ENCODE results near the gene CRHR2.

Gene CRHR2

DNA sequence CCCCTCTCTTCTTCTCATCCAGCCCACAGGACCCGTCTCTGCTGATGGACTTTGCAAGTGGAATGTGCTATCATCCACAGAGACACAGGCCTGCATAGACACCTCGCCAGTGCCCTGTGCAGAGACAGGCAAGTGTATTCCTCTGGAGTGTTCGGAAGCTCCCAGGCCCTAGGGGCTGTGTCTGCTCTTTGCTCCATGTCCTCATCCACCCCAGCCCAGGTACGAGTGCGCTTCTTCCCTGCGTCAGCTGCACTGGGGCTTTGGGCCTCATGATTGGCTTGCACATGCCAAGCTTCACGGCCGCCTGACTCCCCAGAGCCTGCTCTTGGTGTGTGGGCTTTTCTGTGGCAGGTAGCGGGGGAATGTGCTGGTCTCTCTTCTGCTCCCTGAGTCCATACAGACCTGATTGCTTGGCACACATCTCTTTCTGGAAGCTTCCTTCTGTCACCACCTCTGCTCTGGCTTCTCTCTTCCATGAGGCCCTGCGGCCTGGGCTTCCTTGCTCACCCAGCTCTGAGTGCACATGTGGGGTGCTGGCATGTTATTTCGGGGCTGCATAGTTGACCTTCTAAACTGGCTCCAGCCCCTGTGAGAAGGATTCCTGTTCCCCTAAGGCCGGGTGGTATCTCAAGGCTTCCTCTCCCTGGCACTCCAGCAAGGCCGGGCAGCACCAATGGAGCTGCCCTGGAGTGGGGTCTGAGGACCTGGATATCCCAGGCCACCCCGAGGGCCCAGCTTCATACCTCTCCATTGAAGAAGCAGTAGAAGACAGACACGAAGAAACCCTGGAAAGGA is 27.8 kb downstream of the CRHR2 start:
- Histone ChIP-seq H3K27me3 (ENCODE audit: insufficient read depth, low read length) (peaks cover 2% of the 10 kb centered on the region; the same call in 1 of the 2 replicates), H3K27ac (ENCODE audit: low read depth, low read length) (no peak overlapping the region), H3K36me3 (ENCODE audit: insufficient read depth, low read length) (no peaks in the 10 kb centered on the region), H3K4me1 (ENCODE audit: control insufficient read depth, insufficient read depth, low read length, unreplicated experiment) (no peaks in the 10 kb centered on the region), H2AFZ (ENCODE audit: low read length, unreplicated experiment) (no peak overlapping the region), H3K4me3 (ENCODE audit: low read depth, low read length) (no peak overlapping the region), H3K79me2 (ENCODE audit: control insufficient read depth, insufficient read depth, low read length, unreplicated experiment) (no peaks in the 10 kb centered on the region)

DNA sequence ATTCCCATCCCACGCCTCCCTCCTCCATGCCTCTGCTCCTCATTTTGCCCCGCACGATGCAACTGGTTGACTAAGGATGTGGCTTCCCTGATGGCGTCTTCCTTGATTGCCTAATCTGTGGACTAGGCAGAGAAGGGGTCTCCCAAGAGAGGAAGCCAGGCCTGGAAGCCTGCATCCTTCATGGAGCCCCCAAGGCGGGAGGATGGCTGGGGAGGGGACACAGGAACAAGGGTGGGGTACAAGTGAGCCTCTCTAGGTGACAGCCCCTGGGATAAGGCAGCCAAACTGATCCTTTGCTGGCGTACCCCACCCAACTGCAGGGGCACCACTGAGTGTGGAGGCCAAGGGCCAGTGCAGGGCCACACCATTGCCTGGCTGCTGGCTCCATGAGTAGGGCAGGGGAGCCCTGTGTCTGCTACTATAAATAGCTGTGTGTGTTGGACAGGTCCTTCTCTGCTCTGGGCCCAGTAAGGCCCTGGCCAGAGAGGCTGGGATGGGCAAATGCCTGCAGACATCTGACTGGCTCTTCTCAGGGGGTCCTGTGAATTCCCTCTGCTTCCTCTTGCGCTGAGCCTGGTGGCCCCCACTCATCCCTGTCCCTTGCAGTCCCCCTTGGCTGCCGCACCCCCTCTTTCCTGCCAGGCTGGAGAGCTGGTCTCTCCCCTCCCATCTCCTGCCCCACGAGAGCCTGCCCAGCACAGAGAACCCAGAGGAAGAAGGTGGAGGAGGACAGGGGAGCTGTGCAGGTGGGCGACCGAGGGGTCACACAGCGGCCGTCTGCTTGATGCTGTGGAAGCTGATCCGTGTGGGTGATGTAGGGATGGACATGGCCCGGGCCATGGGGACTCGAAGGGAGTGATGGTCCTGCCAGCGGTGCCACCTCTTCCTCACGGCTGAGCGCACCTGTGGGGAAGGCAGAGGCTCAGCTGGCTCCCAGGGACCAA is 29.3 kb downstream of the CRHR2 start:
- no peaks in the 10 kb centered on the region for H3K79me2 ChIP-seq (ENCODE audit: control insufficient read depth, insufficient read depth, low read length, unreplicated experiment)
- H3K27me3 ChIP-seq (ENCODE audit: insufficient read depth, low read length) = no peaks in the 10 kb centered on the region
- H3K27ac ChIP-seq (ENCODE audit: low read depth, low read length) = no peak overlapping the region
- H2AFZ ChIP-seq (ENCODE audit: low read length, unreplicated experiment) = no peak overlapping the region
- H3K4me3 ChIP-seq (ENCODE audit: low read depth, low read length) = no peak overlapping the region
- no peaks in the 10 kb centered on the region for H3K4me1 ChIP-seq (ENCODE audit: control insufficient read depth, insufficient read depth, low read length, unreplicated experiment)
- H3K36me3 ChIP-seq (ENCODE audit: insufficient read depth, low read length) = no peaks in the 10 kb centered on the region

GRCh38 chr7:30652132-30652531 is 30.1 kb downstream of the CRHR2 start:
- H2AFZ ChIP-seq (ENCODE audit: low read length, unreplicated experiment) = no peak overlapping the region
- no peaks in the 10 kb centered on the region for H3K4me1 ChIP-seq (ENCODE audit: control insufficient read depth, insufficient read depth, low read length, unreplicated experiment)
- no peaks in the 10 kb centered on the region for H3K36me3 ChIP-seq (ENCODE audit: insufficient read depth, low read length)
- no peak overlapping the region for H3K4me3 ChIP-seq (ENCODE audit: low read depth, low read length)
- H3K79me2 ChIP-seq (ENCODE audit: control insufficient read depth, insufficient read depth, low read length, unreplicated experiment) = no peaks in the 10 kb centered on the region
- H3K27ac ChIP-seq (ENCODE audit: low read depth, low read length) = no peak overlapping the region
- no peaks in the 10 kb centered on the region for H3K27me3 ChIP-seq (ENCODE audit: insufficient read depth, low read length)

- H3K4me3 ChIP-seq (ENCODE audit: low read depth, low read length) = no peak overlapping the region
- no peaks in the 10 kb centered on the region for H3K4me1 ChIP-seq (ENCODE audit: control insufficient read depth, insufficient read depth, low read length, unreplicated experiment)
- no peak overlapping the region for H3K27ac ChIP-seq (ENCODE audit: low read depth, low read length)
- H3K27me3 ChIP-seq (ENCODE audit: insufficient read depth, low read length) = no peaks in the 10 kb centered on the region
- no peak overlapping the region for H2AFZ ChIP-seq (ENCODE audit: low read length, unreplicated experiment)
- no peaks in the 10 kb centered on the region for H3K36me3 ChIP-seq (ENCODE audit: insufficient read depth, low read length)
- no peaks in the 10 kb centered on the region for H3K79me2 ChIP-seq (ENCODE audit: control insufficient read depth, insufficient read depth, low read length, unreplicated experiment)
Observed at GRCh38 chr7:30650421-30650808, 31.8 kb downstream of the CRHR2 start.

- no peak overlapping the region for H3K4me3 ChIP-seq (ENCODE audit: low read depth, low read length)
- H3K4me1 ChIP-seq (ENCODE audit: control insufficient read depth, insufficient read depth, low read length, unreplicated experiment) = no peaks in the 10 kb centered on the region
- no peaks in the 10 kb centered on the region for H3K27me3 ChIP-seq (ENCODE audit: insufficient read depth, low read length)
- no peak overlapping the region for H3K27ac ChIP-seq (ENCODE audit: low read depth, low read length)
- no peak overlapping the region for H2AFZ ChIP-seq (ENCODE audit: low read length, unreplicated experiment)
- H3K36me3 ChIP-seq (ENCODE audit: insufficient read depth, low read length) = no peaks in the 10 kb centered on the region
- no peaks in the 10 kb centered on the region for H3K79me2 ChIP-seq (ENCODE audit: control insufficient read depth, insufficient read depth, low read length, unreplicated experiment)
Observed at GRCh38 chr7:30649717-30650420, 32.4 kb downstream of the CRHR2 start.

- no peaks in the 10 kb centered on the region for H3K4me1 ChIP-seq (ENCODE audit: control insufficient read depth, insufficient read depth, low read length, unreplicated experiment)
- no peaks in the 10 kb centered on the region for H3K27me3 ChIP-seq (ENCODE audit: insufficient read depth, low read length)
- no peaks in the 10 kb centered on the region for H3K79me2 ChIP-seq (ENCODE audit: control insufficient read depth, insufficient read depth, low read length, unreplicated experiment)
- H3K36me3 ChIP-seq (ENCODE audit: insufficient read depth, low read length) = no peaks in the 10 kb centered on the region
- H2AFZ ChIP-seq (ENCODE audit: low read length, unreplicated experiment) = no peak overlapping the region
- H3K4me3 ChIP-seq (ENCODE audit: low read depth, low read length) = no peak overlapping the region
- H3K27ac ChIP-seq (ENCODE audit: low read depth, low read length) = no peak overlapping the region
Observed at GRCh38 chr7:30648744-30649540, 33.3 kb downstream of the CRHR2 start.

DNA sequence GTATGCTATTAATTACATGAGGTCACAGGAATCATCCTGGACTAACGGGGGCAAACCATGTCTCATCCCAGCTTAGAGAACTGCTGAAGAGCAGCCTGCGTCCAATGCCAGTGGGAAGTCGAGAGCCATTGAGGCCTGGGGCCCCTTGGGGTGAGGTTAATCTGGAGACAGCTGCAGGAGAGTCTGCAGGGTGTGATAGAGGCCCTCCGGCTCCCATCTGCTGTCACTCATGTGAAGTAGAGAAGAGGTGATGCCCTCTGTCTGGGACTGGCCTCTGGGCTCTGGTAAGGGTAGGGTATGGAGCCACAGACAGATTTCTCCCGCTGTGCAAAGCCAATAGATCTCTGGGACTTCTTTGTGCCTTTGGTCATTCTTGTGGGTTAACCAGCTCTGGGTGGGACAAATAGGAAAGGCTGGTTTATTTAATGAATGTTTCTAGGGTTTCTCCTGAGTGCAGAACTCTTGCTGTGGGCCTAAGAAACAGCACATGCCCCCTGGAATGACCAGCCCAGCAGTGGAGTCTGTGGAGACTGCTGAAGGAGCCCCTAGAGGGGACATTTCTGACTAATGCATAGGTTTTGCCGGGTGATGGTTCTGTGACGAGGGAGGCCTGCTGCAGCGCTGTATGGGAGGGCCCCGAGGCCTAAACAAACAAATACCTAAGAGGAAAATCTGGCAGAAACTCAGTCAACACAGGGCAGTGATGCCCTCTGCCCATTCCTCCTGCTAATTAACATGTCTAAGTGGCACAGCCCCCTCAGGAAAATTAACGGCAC is 34.5 kb downstream of the CRHR2 start:
- H3K4me1 ChIP-seq (ENCODE audit: control insufficient read depth, insufficient read depth, low read length, unreplicated experiment) = no peaks in the 10 kb centered on the region
- no peaks in the 10 kb centered on the region for H3K79me2 ChIP-seq (ENCODE audit: control insufficient read depth, insufficient read depth, low read length, unreplicated experiment)
- H3K27me3 ChIP-seq (ENCODE audit: insufficient read depth, low read length) = no peaks in the 10 kb centered on the region
- no peak overlapping the region for H3K27ac ChIP-seq (ENCODE audit: low read depth, low read length)
- H3K4me3 ChIP-seq (ENCODE audit: low read depth, low read length) = no peak overlapping the region
- no peak overlapping the region for H2AFZ ChIP-seq (ENCODE audit: low read length, unreplicated experiment)
- peaks cover 3% of the 10 kb centered on the region; the same call in 1 of the 2 replicates for H3K36me3 ChIP-seq (ENCODE audit: insufficient read depth, low read length)

DNA sequence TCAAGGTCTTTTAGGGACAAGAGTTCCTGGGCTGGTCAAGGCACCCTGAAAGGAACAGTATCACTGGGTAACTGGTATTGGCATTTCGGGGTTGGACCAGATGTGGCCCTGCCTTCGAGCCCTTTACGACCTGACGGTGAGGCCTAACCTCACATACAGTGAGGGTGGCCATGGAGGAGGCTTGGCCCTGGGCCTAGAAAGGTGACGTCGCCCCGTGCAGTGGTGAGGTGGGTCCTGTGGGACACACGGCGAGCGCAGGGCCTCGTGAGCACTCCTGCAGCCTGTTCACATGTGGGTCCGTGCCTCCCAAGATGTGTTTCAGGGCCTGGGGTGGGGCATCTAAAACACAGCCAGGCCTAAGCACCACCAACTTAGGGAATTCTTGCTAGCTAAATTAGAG is 36.1 kb downstream of the CRHR2 start:
- Histone ChIP-seq H3K27me3 (ENCODE audit: insufficient read depth, low read length) (no peaks in the 10 kb centered on the region), H3K27ac (ENCODE audit: low read depth, low read length) (no peak overlapping the region), H3K4me1 (ENCODE audit: control insufficient read depth, insufficient read depth, low read length, unreplicated experiment) (no peaks in the 10 kb centered on the region), H3K36me3 (ENCODE audit: insufficient read depth, low read length) (peaks cover 3% of the 10 kb centered on the region; the same call in 1 of the 2 replicates), H2AFZ (ENCODE audit: low read length, unreplicated experiment) (no peak overlapping the region), H3K4me3 (ENCODE audit: low read depth, low read length) (no peak overlapping the region), H3K79me2 (ENCODE audit: control insufficient read depth, insufficient read depth, low read length, unreplicated experiment) (no peaks in the 10 kb centered on the region)

GRCh38 chr7:30645661-30646060 is 36.6 kb downstream of the CRHR2 start:
- H3K36me3 ChIP-seq (ENCODE audit: insufficient read depth, low read length) = peaks cover 3% of the 10 kb centered on the region; the same call in 1 of the 2 replicates
- H2AFZ ChIP-seq (ENCODE audit: low read length, unreplicated experiment) = no peak overlapping the region
- no peaks in the 10 kb centered on the region for H3K79me2 ChIP-seq (ENCODE audit: control insufficient read depth, insufficient read depth, low read length, unreplicated experiment)
- H3K27ac ChIP-seq (ENCODE audit: low read depth, low read length) = no peak overlapping the region
- H3K4me3 ChIP-seq (ENCODE audit: low read depth, low read length) = no peak overlapping the region
- no peaks in the 10 kb centered on the region for H3K27me3 ChIP-seq (ENCODE audit: insufficient read depth, low read length)
- H3K4me1 ChIP-seq (ENCODE audit: control insufficient read depth, insufficient read depth, low read length, unreplicated experiment) = no peaks in the 10 kb centered on the region
